Endothelial cell of umbilical vein (primary cell): Measurements from ENCODE around the gene LPCAT3. TPM values are rescaled to one million over a fixed set of nuclear protein-coding genes. Genes with fewer than 3 reads are reported as not detected.

Source experiments
- BruUV-seq: library from RNA; stranded (reverse); fragments of 400-500 nt; replicated peaks from 2 replicates; lab custom pipeline; 2021; lab: Mats Ljungman, UMichigan
- CTCF ChIA-PET: fragments of 300-600, 350-600 bp; sonication (Branson Sonifier 250); formaldehyde crosslinking; loops from one replicate; lab custom pipeline; 2021; ENCODE audit warnings: antibody characterized with exemption, inconsistent platforms; lab: Charles Lee
- POLR2A ChIA-PET: fragments of 300-600, 350-600 bp; sonication (Branson Sonifier 250); formaldehyde crosslinking; loops from one replicate; lab custom pipeline; 2021; ENCODE audit warnings: antibody characterized with exemption, inconsistent platforms; lab: Charles Lee
- DNase-seq: peaks from one replicate; pipeline ENCODE4 v3.0.0-alpha.2; 2011; ENCODE audit warnings: low read depth, low spot score
- FAIRE-seq: peaks from 2 replicates; lab custom pipeline; 2011; peaks lifted over from hg19 to GRCh38; lab: Jason Lieb, UNC
- H2AFZ ChIP-seq: 2 replicates; pipeline ENCODE4 v1.6.0; 2012; ENCODE audit warnings: low read depth, low read length, control low read depth, inconsistent platforms
- H3K27ac ChIP-seq: 2 replicates; pipeline ENCODE4 v1.5.1; 2011; ENCODE audit warnings: low read depth, mild to moderate bottlenecking, control low read depth, low read length, moderate library complexity; ENCODE audit not compliant: insufficient read depth
- H3K27me3 ChIP-seq, 2 experiments: 2 replicates each; pipeline versions ENCODE4 v1.6.0 to v1.6.1; 2011; ENCODE audit warnings: low read length in 2 of 2, mixed read lengths in 1 of 2; ENCODE audit not compliant: control insufficient read depth in 2 of 2, insufficient read depth in 2 of 2
- H3K36me3 ChIP-seq, 2 experiments: 2 replicates in 1 of 2; 3 replicates in 1 of 2; pipeline ENCODE4 v1.5.1; 2011; ENCODE audit warnings: low read length in 2 of 2, mild to moderate bottlenecking in 1 of 2, moderate library complexity in 1 of 2; ENCODE audit not compliant: control insufficient read depth in 2 of 2, insufficient read depth in 2 of 2; ENCODE audit errors: extremely low read depth in 1 of 2
- H3K4me1 ChIP-seq: 3 replicates; pipeline ENCODE4 v1.5.1; 2011; ENCODE audit warnings: mild to moderate bottlenecking, low read length; ENCODE audit not compliant: control insufficient read depth, insufficient read depth; ENCODE audit errors: extremely low read depth
- H3K4me2 ChIP-seq: 2 replicates; pipeline ENCODE4 v1.6.1; 2011; ENCODE audit warnings: low read length, control low read depth, mixed read lengths; ENCODE audit not compliant: insufficient read depth
- H3K4me3 ChIP-seq, 3 experiments: fragments of 200-600 bp in 1 of 3; sonication (generic), shearing (Covaris generic) in 1 of 3; replicated peaks in 1 of 3; 2 replicates each; pipeline ENCODE4 v1.5.1; 2011 to 2016; ENCODE audit warnings: control low read depth in 3 of 3, low read length in 3 of 3, mild to moderate bottlenecking in 2 of 3, inconsistent platforms in 1 of 3, low read depth in 1 of 3, moderate library complexity in 1 of 3; ENCODE audit not compliant: insufficient read depth in 1 of 3
- H3K79me2 ChIP-seq: 2 replicates; pipeline ENCODE4 v1.6.0; 2012; ENCODE audit warnings: low read length, inconsistent platforms; ENCODE audit not compliant: control insufficient read depth, insufficient read depth
- H3K9ac ChIP-seq: replicated peaks from 2 replicates; pipeline ENCODE3; 2011; ENCODE audit warnings: low read length, control low read depth; ENCODE audit not compliant: insufficient read depth; ENCODE audit errors: extremely low read depth
- H3K9me1 ChIP-seq: replicated peaks from 3 replicates; pipeline ENCODE4 v1.6.0; 2011; ENCODE audit warnings: mild to moderate bottlenecking, low read length; ENCODE audit not compliant: control insufficient read depth, insufficient read depth; ENCODE audit errors: extremely low read depth
- H3K9me3 ChIP-seq: replicated peaks from 2 replicates; pipeline ENCODE4 v1.5.1; 2012; ENCODE audit warnings: low read length, inconsistent platforms; ENCODE audit not compliant: control insufficient read depth, insufficient read depth
- H4K20me1 ChIP-seq: replicated peaks from 2 replicates; pipeline ENCODE3; 2011; ENCODE audit warnings: mild to moderate bottlenecking, low read length; ENCODE audit not compliant: control insufficient read depth, insufficient read depth; ENCODE audit errors: extremely low read depth
- EZH2 ChIP-seq: IDR thresholded peaks from 2 replicates; pipeline ENCODE4 v1.6.1; 2012; ENCODE audit warnings: borderline replicate concordance, low read depth, mild to moderate bottlenecking, moderate library complexity, low read length, inconsistent platforms; ENCODE audit not compliant: severe bottlenecking
- FOS ChIP-seq: IDR thresholded peaks from 2 replicates; pipeline ENCODE4 v1.6.1; 2011; ENCODE audit warnings: mild to moderate bottlenecking, low read length, moderate library complexity, borderline replicate concordance; ENCODE audit not compliant: insufficient read depth
- GATA2 ChIP-seq: IDR thresholded peaks from 2 replicates; pipeline ENCODE4 v1.7.0; 2011; ENCODE audit warnings: low read depth, mild to moderate bottlenecking, moderate library complexity, mixed read lengths, low read length; ENCODE audit not compliant: insufficient read length, insufficient read depth
- JUN ChIP-seq: IDR thresholded peaks from 2 replicates; pipeline ENCODE4 v1.6.1; 2011; ENCODE audit warnings: borderline replicate concordance, low read depth; ENCODE audit not compliant: insufficient read length, insufficient read depth
- MYC ChIP-seq: IDR thresholded peaks from one replicate; pipeline ENCODE4 v1.6.1; 2011; ENCODE audit warnings: mild to moderate bottlenecking, low read depth, low read length
- POLR2A ChIP-seq: IDR thresholded peaks from 2 replicates; pipeline ENCODE4 v1.6.1; 2012; ENCODE audit warnings: low read depth, mild to moderate bottlenecking, control low read depth, low read length
- POLR2AphosphoS5 ChIP-seq: IDR thresholded peaks from 2 replicates; pipeline ENCODE4 v1.6.1; 2012; ENCODE audit warnings: low read depth, mild to moderate bottlenecking, control low read depth, low read length, moderate library complexity; ENCODE audit not compliant: insufficient read depth
- dilution Hi-C: fragments of 300-500 bp; cut with MboI; formaldehyde crosslinking; loops from one replicate; pipeline ENCODE4 v1.15.0; 2019; ENCODE audit warnings: low sequenced_read_pairs; ENCODE audit not compliant: extremely low pct_ligation_motif_present
- intact Hi-C: fragments of 100-400 bp; cut with micrococcal nuclease; formaldehyde crosslinking; loops from one replicate; pipeline ENCODE4 v1.10.0; 2022
- polyA plus RNA-seq, 4 experiments: library from polyadenylated mRNA; depleted of rRNA in 3 of 4; stranded (reverse) in 3 of 4; unstranded in 1 of 4; fragments of >200 nt; gene quantifications; 2 replicates each; pipeline versions ENCODE4 v1.2.1 to v1.2.3, GENCODE V29; 2011 to 2012; ENCODE audit warnings: missing spikeins in 1 of 4
- total RNA-seq: library from RNA; stranded (reverse); gene quantifications from 2 replicates; pipeline ENCODE4 v1.2.3, GENCODE V29; 2021
- TF ChIP-seq, protein P1 (sequence below), 2 donors: IDR thresholded peaks; 1 replicate in 1 of 2; 2 replicates in 1 of 2; pipeline ENCODE4 v1.5.1; 2011; ENCODE audit warnings: low read length in 2 of 2, mild to moderate bottlenecking in 2 of 2, moderate library complexity in 2 of 2, control low read depth in 1 of 2, inconsistent platforms in 1 of 2, low read depth in 1 of 2; ENCODE audit not compliant: insufficient read depth in 1 of 2; ENCODE audit errors: extremely low read depth in 1 of 2
- TF ChIP-seq, protein P2 (sequence below): IDR thresholded peaks from 2 replicates; pipeline ENCODE4 v1.6.1; 2011; ENCODE audit not compliant: insufficient read depth, insufficient read length

LPCAT3 gene
- total and polyA plus RNA-seq, 2 donors (not counting 3 experiments of a cell fraction or from before 2014, with no cell fraction given) = 29.5 to 36.0 TPM

DNA sequence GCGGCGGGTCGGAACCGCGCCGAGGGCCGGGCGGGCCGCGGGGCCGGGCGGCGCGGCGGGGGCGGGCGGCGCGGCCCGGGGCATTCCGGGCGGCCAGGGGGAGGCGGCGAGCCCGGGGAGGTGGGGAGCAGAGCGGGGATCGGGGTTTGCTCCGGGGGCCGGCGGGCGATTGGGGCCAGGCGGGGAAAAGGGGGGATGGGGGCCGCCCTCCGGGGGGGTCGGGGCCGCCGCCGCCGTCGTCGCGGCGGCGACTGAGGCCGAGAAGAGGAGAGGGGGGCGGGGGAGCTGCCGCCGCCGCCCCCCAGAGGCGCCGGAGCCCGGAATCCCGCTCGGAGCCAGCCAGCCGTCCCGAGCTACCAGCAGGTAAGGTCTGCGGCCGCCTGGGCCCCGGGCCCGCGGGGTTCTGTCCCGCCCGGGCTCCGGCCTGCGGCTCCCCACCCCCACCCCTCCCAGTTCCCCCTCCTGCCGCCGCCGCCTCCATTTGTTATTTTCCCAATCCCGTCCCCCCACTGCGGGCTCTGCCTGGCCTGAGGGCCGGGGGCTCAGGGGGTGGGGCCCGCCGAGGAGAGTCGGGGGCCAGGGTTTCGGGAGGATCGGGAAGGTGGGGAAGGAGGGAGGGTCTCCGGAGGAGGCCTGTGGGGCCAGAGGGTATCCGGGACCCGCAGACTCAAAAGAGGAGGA, 90.1 kb downstream of the LPCAT3 start:
- TF ChIP-seq FOS (no peak), GATA2 (no peak), JUN (no peak), POLR2AphosphoS5 (no peak), MYC (no peak), EZH2 (no peak), POLR2A (no peak)
- TF ChIP-seq, protein P1, sequence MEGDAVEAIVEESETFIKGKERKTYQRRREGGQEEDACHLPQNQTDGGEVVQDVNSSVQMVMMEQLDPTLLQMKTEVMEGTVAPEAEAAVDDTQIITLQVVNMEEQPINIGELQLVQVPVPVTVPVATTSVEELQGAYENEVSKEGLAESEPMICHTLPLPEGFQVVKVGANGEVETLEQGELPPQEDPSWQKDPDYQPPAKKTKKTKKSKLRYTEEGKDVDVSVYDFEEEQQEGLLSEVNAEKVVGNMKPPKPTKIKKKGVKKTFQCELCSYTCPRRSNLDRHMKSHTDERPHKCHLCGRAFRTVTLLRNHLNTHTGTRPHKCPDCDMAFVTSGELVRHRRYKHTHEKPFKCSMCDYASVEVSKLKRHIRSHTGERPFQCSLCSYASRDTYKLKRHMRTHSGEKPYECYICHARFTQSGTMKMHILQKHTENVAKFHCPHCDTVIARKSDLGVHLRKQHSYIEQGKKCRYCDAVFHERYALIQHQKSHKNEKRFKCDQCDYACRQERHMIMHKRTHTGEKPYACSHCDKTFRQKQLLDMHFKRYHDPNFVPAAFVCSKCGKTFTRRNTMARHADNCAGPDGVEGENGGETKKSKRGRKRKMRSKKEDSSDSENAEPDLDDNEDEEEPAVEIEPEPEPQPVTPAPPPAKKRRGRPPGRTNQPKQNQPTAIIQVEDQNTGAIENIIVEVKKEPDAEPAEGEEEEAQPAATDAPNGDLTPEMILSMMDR (IDR thresholded peaks at IDR 0.05; ENCODE audit: extremely low read depth in 1 of 2, insufficient read depth in 1 of 2, low read depth in 1 of 2, low read length in 2 of 2) = no peak
- TF ChIP-seq, protein P2, sequence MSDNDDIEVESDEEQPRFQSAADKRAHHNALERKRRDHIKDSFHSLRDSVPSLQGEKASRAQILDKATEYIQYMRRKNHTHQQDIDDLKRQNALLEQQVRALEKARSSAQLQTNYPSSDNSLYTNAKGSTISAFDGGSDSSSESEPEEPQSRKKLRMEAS = no peak
- H3K9me1 ChIP-seq = no peaks in the 10 kb centered on the region
- H3K36me3 ChIP-seq = peaks cover 0 to 2% of the 10 kb centered on the region in 2 experiments
- peaks cover 8% of the 10 kb centered on the region for H4K20me1 ChIP-seq
- no peak for FAIRE-seq
- no TSS peak for BruUV-seq
- peak overlapping the region; percentile 87 for H3K4me2 ChIP-seq
- peaks cover 59% of the 10 kb centered on the region for H3K79me2 ChIP-seq
- peak overlapping the region; percentile 52 for H3K27ac ChIP-seq
- H3K9me3 ChIP-seq = no peaks in the 10 kb centered on the region
- H3K4me1 ChIP-seq = peaks cover 53% of the 10 kb centered on the region
- dilution Hi-C loops (no loop called here), intact Hi-C loops (no loop called here)
- no peak overlapping the region for H2AFZ ChIP-seq
- ChIA-PET CTCF (interaction anchor here (1.4 to 2.0 kb wide), 4 partner anchors 10 to 59 kb away, joined by 3 to 11 read pairs (median 4); partner anchors contain the start of genes C12orf57, RNU7-1 and SPSB2), POLR2A (interaction anchor here (0.6 to 1.2 kb wide), 2 partner anchors 10 to 16 kb away, joined by 3 to 4 read pairs; partner anchors contain the start of genes C12orf57 and RNU7-1)
- H3K4me3 ChIP-seq = peak overlapping the region; percentile 88 to 92 (median 90)
- no peaks in the 10 kb centered on the region for H3K27me3 ChIP-seq
- DNase-seq = no peak
- peak overlapping the region; percentile 75 for H3K9ac ChIP-seq
